HEK293T (cell line): Measurements from ENCODE around the gene WDR45B.
A peak's percentile ranks its signal among the peaks of the same experiment; 100 is the strongest.

Source experiments
- CTCF ChIA-PET: fragments of 350-600 bp; formaldehyde crosslinking; extraction: SDS; loops from one replicate; lab custom pipeline; 2021; ENCODE audit warnings: antibody characterized with exemption, inconsistent platforms; lab: Yijun Ruan, JAX
- POLR2A ChIA-PET: fragments of 350-600 bp; formaldehyde crosslinking; extraction: SDS; loops from one replicate; lab custom pipeline; 2020; ENCODE audit warnings: antibody characterized with exemption, inconsistent platforms; lab: Yijun Ruan, JAX
- DNase-seq: peaks from one replicate; pipeline ENCODE4 v3.0.0; 2012; ENCODE audit warnings: mixed read lengths; ENCODE audit errors: extremely low spot score
- ARNT ChIP-seq: fragments of 450-650 bp; IDR thresholded peaks from 2 replicates; pipeline ENCODE4 v1.6.1; 2017; ENCODE audit warnings: mild to moderate bottlenecking
- BHLHE40 ChIP-seq: fragments of 450-650 bp; IDR thresholded peaks from 2 replicates; pipeline ENCODE4 v1.6.1; 2016; ENCODE audit warnings: mild to moderate bottlenecking, moderate library complexity, borderline replicate concordance
- CTBP1 ChIP-seq: fragments of 450-650 bp; IDR thresholded peaks from 2 replicates; pipeline ENCODE4 v1.6.1; 2016; ENCODE audit warnings: borderline replicate concordance
- ELF4 ChIP-seq: fragments of 450-650 bp; IDR thresholded peaks from 2 replicates; pipeline ENCODE4 v1.6.1; 2017; ENCODE audit warnings: antibody characterized with exemption
- FOXA1 ChIP-seq: fragments of 450-650 bp; IDR thresholded peaks from 2 replicates; pipeline ENCODE4 v1.6.1; 2016; ENCODE audit warnings: mild to moderate bottlenecking
- FOXK2 ChIP-seq: fragments of 450-650 bp; IDR thresholded peaks from 2 replicates; pipeline ENCODE4 v1.6.1; 2016; ENCODE audit warnings: mild to moderate bottlenecking
- FOXM1 ChIP-seq: fragments of 450-650 bp; IDR thresholded peaks from 2 replicates; pipeline ENCODE4 v1.6.1; 2017; ENCODE audit warnings: mild to moderate bottlenecking, borderline replicate concordance
- HDGF ChIP-seq: fragments of 450-650 bp; IDR thresholded peaks from 2 replicates; pipeline ENCODE4 v1.6.1; 2017; ENCODE audit warnings: antibody characterized with exemption, borderline replicate concordance
- L3MBTL2 ChIP-seq: fragments of 450-650 bp; conservative IDR thresholded peaks from 2 replicates; pipeline ENCODE4 v1.6.1; 2016; ENCODE audit warnings: mild to moderate bottlenecking
- LEF1 ChIP-seq: fragments of 450-650 bp; IDR thresholded peaks from 2 replicates; pipeline ENCODE4 v1.6.1; 2017; ENCODE audit warnings: mild to moderate bottlenecking, borderline replicate concordance
- NFRKB ChIP-seq: fragments of 450-650 bp; IDR thresholded peaks from 2 replicates; pipeline ENCODE4 v1.6.1; 2016; ENCODE audit warnings: mild to moderate bottlenecking, moderate library complexity
- PKNOX1 ChIP-seq: fragments of 450-650 bp; IDR thresholded peaks from 2 replicates; pipeline ENCODE4 v1.6.1; 2016
- SP1 ChIP-seq: fragments of 450-650 bp; IDR thresholded peaks from 2 replicates; pipeline ENCODE4 v1.6.1; 2017
- SUZ12 ChIP-seq: fragments of 450-650 bp; IDR thresholded peaks from 2 replicates; pipeline ENCODE4 v1.6.1; 2016; ENCODE audit warnings: mild to moderate bottlenecking
- TARDBP ChIP-seq: fragments of 450-650 bp; IDR thresholded peaks from 2 replicates; pipeline ENCODE4 v1.6.1; 2016
- ZNF384 ChIP-seq: fragments of 450-650 bp; IDR thresholded peaks from 2 replicates; pipeline ENCODE4 v1.6.1; 2016

WDR45B gene

GRCh38 chr17:82661717-82662683 is 13.8 kb upstream of the WDR45B start:
- POLR2A ChIA-PET, result no interaction called here
- DNase-seq, result no peak

GRCh38 chr17:82659886-82660285 is 11.6 kb upstream of the WDR45B start:
- POLR2A ChIA-PET, result no interaction called here

More at GRCh38 chr17:82661717-82662683, 13.8 kb upstream of the WDR45B start:
- no peak for TF ChIP-seq LEF1
- no peak for TF ChIP-seq L3MBTL2
- no peak for TF ChIP-seq PKNOX1
- no peak for TF ChIP-seq ELF4
- no peak for TF ChIP-seq TARDBP
- no peak for TF ChIP-seq SP1
- no peak for TF ChIP-seq HDGF
- no peak for TF ChIP-seq ARNT
- TF ChIP-seq BHLHE40, result no peak
- no peak for TF ChIP-seq FOXA1
- no peak for TF ChIP-seq SUZ12
- no peak for TF ChIP-seq FOXK2
- TF ChIP-seq FOXM1, result no peak
- TF ChIP-seq ZNF384, result no peak
- no peak for TF ChIP-seq NFRKB
- TF ChIP-seq CTBP1, result no peak
- CTCF ChIA-PET, result no interaction called here

DNA sequence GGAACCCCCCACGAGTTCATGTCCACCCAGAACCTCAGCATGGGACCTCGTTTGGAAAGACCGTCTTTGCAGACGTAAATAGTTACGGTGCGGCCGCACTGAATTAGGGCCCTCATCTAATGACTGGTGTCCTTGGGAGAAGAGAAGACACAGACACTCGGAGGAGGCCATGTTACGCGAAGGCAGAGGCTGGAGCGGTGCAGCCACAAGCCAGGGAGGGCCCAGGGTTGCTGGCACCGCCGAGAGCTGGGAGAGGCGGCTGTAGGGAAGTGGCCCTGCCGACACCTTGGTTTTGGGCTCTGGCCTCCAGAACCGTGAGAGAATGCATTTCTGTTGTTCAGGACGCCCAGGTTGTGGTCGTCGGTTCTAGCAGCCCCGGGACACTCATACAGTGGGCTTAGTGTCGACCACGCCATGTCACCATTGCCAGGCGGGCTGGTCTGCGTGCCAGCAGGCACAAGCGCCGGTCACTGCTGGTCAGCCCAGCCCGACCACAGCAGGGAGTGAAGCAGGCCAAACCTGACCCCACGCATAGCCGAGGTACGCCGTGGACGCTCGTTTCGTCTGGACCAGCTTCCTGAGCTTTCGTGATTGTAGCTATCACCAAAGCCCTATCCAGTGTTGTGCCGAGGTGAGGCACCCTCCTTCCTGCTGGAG is 10.7 kb upstream of the WDR45B start:
- no peak for DNase-seq
- POLR2A ChIA-PET, result interaction anchor here (1.2 kb wide), 1 partner anchor 10 kb away, joined by 3 read pairs; no protein-coding TSS in a partner anchor
- CTCF ChIA-PET, result interaction anchor here (0.5 kb wide), 1 partner anchor 288 kb away, joined by 3 read pairs; no protein-coding TSS in a partner anchor
- TF ChIP-seq BHLHE40, result no peak
- no peak for TF ChIP-seq LEF1
- TF ChIP-seq FOXA1, result no peak

More at GRCh38 chr17:82659886-82660285, 11.6 kb upstream of the WDR45B start:
- no peak for DNase-seq
- CTCF ChIA-PET, result no interaction called here
- TF ChIP-seq TARDBP, result peak; percentile 14; the same call in 1 of the 2 replicates
- TF ChIP-seq FOXA1, result no peak

GRCh38 chr17:82658331-82658730 is 10.1 kb upstream of the WDR45B start:
- TF ChIP-seq L3MBTL2, result no peak
- TF ChIP-seq FOXA1, result no peak
- TF ChIP-seq LEF1, result no peak
- TF ChIP-seq PKNOX1, result no peak
- no peak for TF ChIP-seq TARDBP
- no peak for TF ChIP-seq BHLHE40
- TF ChIP-seq CTBP1, result no peak
- no peak for TF ChIP-seq ZNF384
- ChIA-PET POLR2A (interaction anchor here (1.0 to 1.2 kb wide), 2 partner anchors 11 to 145 kb away, joined by 3 read pairs; no protein-coding TSS in a partner anchor), CTCF (interaction anchor here (0.5 kb wide), 1 partner anchor 288 kb away, joined by 3 read pairs; no protein-coding TSS in a partner anchor)
- no peak for DNase-seq

- ChIA-PET CTCF (interaction anchor here (0.5 kb wide), 1 partner anchor 287 kb away, joined by 3 read pairs; no protein-coding TSS in a partner anchor), POLR2A (interaction anchor here (1.0 to 1.2 kb wide), 2 partner anchors 11 to 145 kb away, joined by 3 read pairs; no protein-coding TSS in a partner anchor)
- DNase-seq, result no peak
- no peak for TF ChIP-seq HDGF
- TF ChIP-seq FOXK2, result no peak
- TF ChIP-seq ELF4, result no peak
- TF ChIP-seq SP1, result no peak
- TF ChIP-seq LEF1, result no peak
- TF ChIP-seq CTBP1, result no peak
- no peak for TF ChIP-seq FOXM1
- no peak for TF ChIP-seq NFRKB
- TF ChIP-seq ARNT, result no peak
- no peak for TF ChIP-seq TARDBP
- no peak for TF ChIP-seq L3MBTL2
- TF ChIP-seq PKNOX1, result no peak
- TF ChIP-seq BHLHE40, result no peak
- TF ChIP-seq FOXA1, result no peak
- TF ChIP-seq SUZ12, result no peak
- TF ChIP-seq ZNF384, result no peak
These were observed 9.7 kb upstream of the WDR45B start for GRCh38 chr17:82657926-82658325.

GRCh38 chr17:82656266-82656665 is 8.0 kb upstream of the WDR45B start:
- no peak for TF ChIP-seq FOXA1
- TF ChIP-seq ELF4, result no peak
- TF ChIP-seq FOXM1, result no peak
- TF ChIP-seq FOXK2, result no peak
- no peak for TF ChIP-seq NFRKB
- DNase-seq, result no peak
- ChIA-PET POLR2A (no interaction called here), CTCF (no interaction called here)
